Colon (tissue), 2 donors: ENCODE data around the gene SLC35A5.

Source experiments
- FAIRE-seq: peaks from 2 replicates; lab custom pipeline; 2012; peaks lifted over from hg19 to GRCh38; lab: Jason Lieb, UNC
- donor health status: control.
- donor health status: control.

SLC35A5 gene

DNA sequence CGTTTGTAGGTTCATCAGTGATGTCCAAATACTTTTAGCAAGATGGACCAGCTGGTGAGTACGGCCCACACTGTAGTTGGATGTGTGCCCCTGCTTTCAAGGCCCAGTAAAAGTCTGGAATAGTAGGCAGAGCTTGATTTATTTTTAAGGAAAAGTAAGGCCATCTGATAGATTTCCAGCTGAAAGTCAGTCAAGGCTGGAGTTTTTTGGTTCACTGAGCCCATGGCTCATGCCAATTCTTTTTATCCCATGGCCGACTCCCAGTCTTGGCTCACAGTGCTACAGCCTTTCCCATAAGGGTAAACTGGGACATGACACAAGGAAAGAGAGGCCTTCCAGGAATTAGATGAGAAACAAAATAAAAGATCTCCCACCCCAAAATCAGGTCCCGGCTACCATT lies 65.6 kb downstream of the SLC35A5 start:
- no peak for FAIRE-seq

- FAIRE-seq, result no peak
Measured at GRCh38 chr3:112627919-112628466, 66.1 kb downstream of the SLC35A5 start.

- no peak for FAIRE-seq
Measured at GRCh38 chr3:112629425-112629824, 67.6 kb downstream of the SLC35A5 start.

DNA sequence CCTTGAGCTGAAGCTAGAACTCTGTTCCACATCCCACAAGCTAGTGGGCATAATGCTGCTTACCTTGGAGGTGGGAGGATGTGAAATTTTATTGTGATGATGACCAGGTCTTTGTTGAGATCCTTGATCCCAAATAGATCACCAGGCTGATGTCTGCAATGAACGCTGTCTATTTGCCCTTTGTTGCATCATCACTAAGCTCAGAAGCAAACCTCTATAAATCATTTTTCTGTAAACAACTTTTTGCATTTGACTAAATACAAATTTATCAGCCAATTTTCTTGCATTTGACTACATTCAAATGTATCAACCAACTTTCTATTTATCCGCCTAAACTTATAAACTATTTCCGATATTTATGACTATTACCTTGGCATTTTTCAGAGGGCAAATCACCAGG lies 69.4 kb downstream of the SLC35A5 start:
- FAIRE-seq, result no peak

GRCh38 chr3:112632596-112632995 lies 70.8 kb downstream of the SLC35A5 start:
- FAIRE-seq, result no peak

DNA sequence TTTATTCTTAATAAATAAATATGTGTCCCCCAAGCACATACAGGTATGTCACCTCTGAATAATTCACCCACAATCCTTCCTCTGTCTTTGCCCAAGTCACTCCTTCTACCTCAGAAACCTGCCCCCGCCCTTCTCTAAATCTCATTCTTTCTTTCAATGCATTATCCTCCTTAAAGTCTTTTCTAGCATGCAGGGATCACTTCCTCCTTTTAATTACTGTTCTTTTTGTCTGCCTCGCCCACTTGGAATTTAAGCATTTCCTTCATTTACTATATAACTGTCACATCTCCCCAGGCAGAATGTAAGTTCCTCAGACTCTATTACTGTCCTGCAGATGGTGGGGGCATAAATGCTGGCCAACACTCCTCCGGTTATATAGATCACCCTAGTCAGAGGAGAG lies 71.3 kb downstream of the SLC35A5 start:
- no peak for FAIRE-seq

GRCh38 chr3:112633757-112634156 lies 71.9 kb downstream of the SLC35A5 start:
- FAIRE-seq, result no peak

GRCh38 chr3:112634786-112635541 lies 73.1 kb downstream of the SLC35A5 start:
- no peak for FAIRE-seq
